Gastrocnemius medialis (tissue), 4 donors: ENCODE measurements around the gene MRPL3. TPM values are rescaled to one million over a fixed set of nuclear protein-coding genes. Genes with fewer than 3 reads are reported as not detected.

Experiments used
- ATAC-seq, 2 donors: fragments of 150-250 bp; one replicate each; pipeline ENCODE4 v1.9.1; 2016
- DNase-seq, 2 donors: peaks; one replicate each; pipeline ENCODE4 v3.0.0-alpha.2; 2019
- H3K27ac ChIP-seq, 4 donors: fragments of 200-600 bp; sonication (generic); 1 replicate in 1 of 4; 2 replicates in 3 of 4; pipeline ENCODE4 v1.5.1; 2016 to 2018; ENCODE audit warnings: mild to moderate bottlenecking in 2 of 4, moderate library complexity in 1 of 4
- H3K27me3 ChIP-seq, 3 donors: fragments of 200-600 bp; sonication (generic) in 2 of 3; 1 replicate in 1 of 3; 2 replicates in 2 of 3; pipeline versions ENCODE4 v1.5.1 to v1.6.0; 2016 to 2019; ENCODE audit warnings: mild to moderate bottlenecking in 1 of 3, moderate library complexity in 1 of 3
- H3K36me3 ChIP-seq, 2 donors: fragments of 200-600 bp; sonication (generic) in 1 of 2; one replicate each; pipeline ENCODE4 v1.5.1; 2017 to 2018
- H3K4me1 ChIP-seq, 2 donors: fragments of 200-600 bp; sonication (generic) in 1 of 2; one replicate each; pipeline ENCODE4 v1.5.1; 2016 to 2017; ENCODE audit warnings: mild to moderate bottlenecking in 2 of 2
- H3K4me3 ChIP-seq, 4 donors: fragments of 200-600 bp; sonication (generic) in 3 of 4; 1 replicate in 1 of 4; 2 replicates in 3 of 4; pipeline ENCODE4 v1.5.1; 2016 to 2019; ENCODE audit warnings: mild to moderate bottlenecking in 2 of 4
- H3K9me3 ChIP-seq, 3 donors: fragments of 200-600 bp; sonication (generic) in 2 of 3; 1 replicate in 1 of 3; 2 replicates in 2 of 3; pipeline ENCODE4 v1.5.1; 2016 to 2019
- POLR2A ChIP-seq, 2 donors: fragments of 450-650 bp; IDR thresholded peaks; one replicate each; pipeline ENCODE4 v1.6.1; 2017; ENCODE audit warnings: antibody characterized with exemption in 2 of 2, mild to moderate bottlenecking in 2 of 2, moderate library complexity in 2 of 2
- in situ Hi-C, 4 donors: fragments of 200-750 bp; cut with MboI; loops; one replicate each; pipeline versions ENCODE4 v1.15.0 to v1.8.0; 2017; ENCODE audit warnings: low sequenced_read_pairs in 4 of 4
- intact Hi-C: fragments of 100-400 bp; cut with DNase I; formaldehyde crosslinking; loops from one replicate; pipeline ENCODE4 v1.15.1; 2023; ENCODE audit warnings: low total_unique reads
- total RNA-seq, 4 donors: library from RNA; depleted of rRNA; stranded (reverse); fragments of >200 nt; gene quantifications; one replicate each; pipeline versions ENCODE4 v1.1.0 to v1.2.3, GENCODE V29; 2016
- TF ChIP-seq, protein P1 (sequence below), 5 experiments: fragments of 450-650 bp in 3 of 5; fragments of 200-600 bp in 2 of 5; sonication (generic) in 2 of 5; IDR thresholded peaks in 4 of 5; conservative IDR thresholded peaks in 1 of 5; 1 replicate in 4 of 5; 2 replicates in 1 of 5; pipeline ENCODE4 v1.5.1; 2016 to 2019; ENCODE audit warnings: antibody characterized with exemption in 5 of 5, mild to moderate bottlenecking in 3 of 5, moderate library complexity in 3 of 5

Gene MRPL3
- total RNA-seq, result 100 to 1,000 TPM in 2 of 4 donors, 10 to 100 TPM in 2; 72.3 to 109 (median 97.1) TPM

DNA sequence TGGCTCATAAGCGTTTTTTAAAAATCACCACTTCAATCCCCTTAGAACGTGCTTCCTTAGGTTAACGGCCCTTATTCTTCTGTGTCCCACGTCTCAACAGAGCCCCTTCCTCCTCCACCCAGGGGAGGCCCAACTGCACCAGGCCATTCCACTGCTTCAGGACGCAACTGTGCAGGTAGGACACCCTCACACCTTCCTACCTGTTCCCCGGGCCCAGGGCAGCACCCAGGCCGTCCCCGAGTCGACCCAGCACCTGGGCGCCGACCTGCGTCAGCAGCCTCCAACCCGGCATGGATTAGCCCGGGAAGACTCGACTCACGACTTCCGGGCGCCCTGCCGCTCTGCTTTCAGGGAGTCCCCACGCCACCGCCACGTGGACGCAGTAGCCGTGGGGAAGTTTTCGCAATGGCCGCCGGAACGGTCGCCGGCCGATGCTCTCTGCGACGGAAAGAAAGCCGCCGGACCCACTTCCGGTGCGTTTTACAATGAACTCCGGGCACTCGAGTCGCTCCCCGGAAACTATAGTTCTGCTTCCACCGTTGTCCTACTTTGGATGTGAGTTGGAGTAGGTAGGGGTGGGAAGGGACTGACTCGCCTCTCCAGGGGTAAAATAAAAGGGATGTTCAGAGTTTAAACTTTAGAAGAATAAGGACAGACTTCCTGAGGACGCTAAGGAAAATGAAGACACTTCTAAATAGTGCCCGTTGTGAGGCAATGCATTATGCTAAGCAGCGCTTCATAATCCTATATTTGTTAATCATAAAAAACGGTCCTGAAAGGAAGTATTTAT lies at the start of gene MRPL3:
Gene MRPL3 (minus strand): TSS at position 442 of the 790 bp plus-strand sequence. CDS start 150 bp downstream, at position 292.
- H3K27me3 ChIP-seq, result no peaks in the 10 kb centered on the region
- H3K9me3 ChIP-seq, result no peaks in the 10 kb centered on the region
- H3K4me1 ChIP-seq, result peaks cover 18 to 20% of the 10 kb centered on the region in 2 donors
- intact Hi-C loops, result loop anchor here (2.0 to 5.0 kb wide), 2 partner anchors 122 to 475 kb away; partner anchors contain the start of genes ASTE1, NEK11 and NUDT16
- ATAC-seq (peak; percentile 97 to 99), DNase-seq (peak; percentile 65 to 83)
- peak within 1 kb of the TSS; percentile 78 to 99 (median 84) for H3K4me3 ChIP-seq
- peak within 1 kb of the TSS; percentile 79 to 87 (median 82) for H3K27ac ChIP-seq
- in situ Hi-C loops, result loop anchor here in 1 of 4 donors (10.0 kb wide), 1 partner anchor 478 kb away; the partner anchor contains the start of genes ASTE1 and NEK11
- TF ChIP-seq, protein P1, sequence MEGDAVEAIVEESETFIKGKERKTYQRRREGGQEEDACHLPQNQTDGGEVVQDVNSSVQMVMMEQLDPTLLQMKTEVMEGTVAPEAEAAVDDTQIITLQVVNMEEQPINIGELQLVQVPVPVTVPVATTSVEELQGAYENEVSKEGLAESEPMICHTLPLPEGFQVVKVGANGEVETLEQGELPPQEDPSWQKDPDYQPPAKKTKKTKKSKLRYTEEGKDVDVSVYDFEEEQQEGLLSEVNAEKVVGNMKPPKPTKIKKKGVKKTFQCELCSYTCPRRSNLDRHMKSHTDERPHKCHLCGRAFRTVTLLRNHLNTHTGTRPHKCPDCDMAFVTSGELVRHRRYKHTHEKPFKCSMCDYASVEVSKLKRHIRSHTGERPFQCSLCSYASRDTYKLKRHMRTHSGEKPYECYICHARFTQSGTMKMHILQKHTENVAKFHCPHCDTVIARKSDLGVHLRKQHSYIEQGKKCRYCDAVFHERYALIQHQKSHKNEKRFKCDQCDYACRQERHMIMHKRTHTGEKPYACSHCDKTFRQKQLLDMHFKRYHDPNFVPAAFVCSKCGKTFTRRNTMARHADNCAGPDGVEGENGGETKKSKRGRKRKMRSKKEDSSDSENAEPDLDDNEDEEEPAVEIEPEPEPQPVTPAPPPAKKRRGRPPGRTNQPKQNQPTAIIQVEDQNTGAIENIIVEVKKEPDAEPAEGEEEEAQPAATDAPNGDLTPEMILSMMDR (IDR thresholded peaks at IDR 0.05 in 4 of 5, conservative IDR thresholded peaks at IDR 0.05 in 1 of 5), result no peak
- TF ChIP-seq POLR2A (IDR thresholded peaks at IDR 0.05), result peak in 1 of 2 donors; percentile 34
- H3K36me3 ChIP-seq, result peaks cover 0 to 16% of the 10 kb centered on the region in 2 donors

DNA sequence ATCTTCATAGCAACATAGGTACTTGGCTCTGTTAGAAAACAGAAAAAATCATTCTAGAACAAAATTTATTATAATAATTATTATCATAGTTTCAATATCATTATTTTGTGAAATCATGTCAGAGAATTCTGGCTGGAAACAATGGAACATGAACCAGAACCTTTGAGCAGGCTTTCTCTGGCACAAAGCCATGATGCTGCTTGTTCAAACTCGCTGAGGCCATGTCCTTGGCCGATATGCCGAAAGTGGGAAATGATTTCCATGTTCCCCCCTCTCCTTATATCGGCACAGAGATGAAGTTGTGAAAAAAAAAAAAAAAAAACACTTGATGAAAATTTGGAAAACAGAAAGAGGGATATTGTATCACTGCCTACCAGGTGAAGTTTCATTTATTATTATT lies 49.0 kb upstream of the MRPL3 start:
- H3K4me3 ChIP-seq, result no peak overlapping the region
- in situ Hi-C loops, result no loop called here
- DNase-seq, result no peak
- no peaks in the 10 kb centered on the region for H3K9me3 ChIP-seq
- TF ChIP-seq POLR2A (IDR thresholded peaks at IDR 0.05), result no peak
- TF ChIP-seq, protein P1 (IDR thresholded peaks at IDR 0.05 in 4 of 5, conservative IDR thresholded peaks at IDR 0.05 in 1 of 5), result no peak
- no peaks in the 10 kb centered on the region for H3K4me1 ChIP-seq
- no peaks in the 10 kb centered on the region for H3K27me3 ChIP-seq
- no peaks in the 10 kb centered on the region for H3K36me3 ChIP-seq
- intact Hi-C loops, result no loop called here
- no peak overlapping the region for H3K27ac ChIP-seq
- no peak for ATAC-seq

DNA sequence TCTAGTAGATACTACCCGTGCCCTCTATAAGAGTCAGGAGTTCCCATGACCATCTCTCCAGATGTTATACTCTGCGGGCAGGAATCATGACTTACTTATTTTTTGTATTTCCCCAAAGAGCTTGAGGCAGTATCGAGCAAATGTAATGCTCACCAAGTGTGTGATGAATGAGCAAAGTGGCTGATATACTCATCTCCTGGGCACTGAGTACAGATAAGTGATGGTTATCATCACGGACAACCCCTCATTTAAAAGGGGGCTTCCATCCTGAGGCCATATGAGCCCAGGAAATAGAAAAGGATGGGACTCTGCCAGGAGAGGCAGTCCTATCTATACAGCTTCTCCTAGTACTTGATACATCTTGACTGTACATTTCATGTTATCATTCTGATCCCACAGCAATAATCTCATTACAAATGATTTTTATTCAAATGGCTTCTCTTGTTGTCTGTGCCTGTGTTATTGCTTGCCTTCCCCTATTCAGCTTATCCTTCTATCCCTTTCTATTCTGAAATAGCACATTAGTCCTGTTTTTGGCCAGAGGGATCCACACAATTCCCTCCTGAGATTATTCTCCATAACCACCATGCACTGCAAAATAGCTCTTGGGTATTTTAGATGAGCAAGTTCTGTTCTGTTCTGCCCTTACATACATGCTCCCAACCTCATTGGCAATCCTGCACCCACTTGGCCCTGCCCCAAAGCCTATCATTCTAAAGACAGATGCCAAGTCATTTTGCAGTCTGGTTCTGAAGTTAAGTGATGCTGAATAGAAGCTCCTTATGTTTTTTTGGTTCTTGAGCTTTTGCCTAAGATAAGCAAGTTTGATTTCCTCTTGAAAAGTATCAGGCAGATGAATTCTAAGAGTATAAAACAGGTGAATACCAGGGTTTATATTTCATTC lies 48.0 kb upstream of the MRPL3 start:
- H3K9me3 ChIP-seq, result no peaks in the 10 kb centered on the region
- no peak for ATAC-seq
- in situ Hi-C loops, result no loop called here
- DNase-seq, result no peak
- no peaks in the 10 kb centered on the region for H3K36me3 ChIP-seq
- H3K4me1 ChIP-seq, result peaks cover 0 to 2% of the 10 kb centered on the region in 2 donors
- TF ChIP-seq POLR2A (IDR thresholded peaks at IDR 0.05), result no peak
- TF ChIP-seq, protein P1 (IDR thresholded peaks at IDR 0.05 in 4 of 5, conservative IDR thresholded peaks at IDR 0.05 in 1 of 5), result no peak
- intact Hi-C loops, result no loop called here
- no peak overlapping the region for H3K27ac ChIP-seq
- no peaks in the 10 kb centered on the region for H3K27me3 ChIP-seq
- no peak overlapping the region for H3K4me3 ChIP-seq

DNA sequence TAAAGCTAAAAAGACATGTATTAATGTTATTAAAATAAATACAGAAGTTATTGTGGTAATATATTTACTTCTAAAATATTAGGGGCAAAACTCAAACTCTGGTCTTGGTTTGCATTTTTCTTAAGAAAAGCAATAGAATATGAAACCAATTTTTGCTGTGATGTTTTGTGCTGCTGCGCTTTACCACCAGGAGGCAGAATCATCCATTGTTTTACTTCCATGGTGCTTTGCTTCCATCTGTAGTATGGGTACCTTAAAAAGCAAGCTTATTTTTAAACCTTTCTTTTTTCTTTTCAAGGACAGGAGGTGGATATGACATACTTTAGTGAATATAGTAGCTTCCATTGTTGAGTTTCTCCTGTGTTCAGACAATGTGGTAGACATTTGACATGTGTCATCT lies 46.6 kb upstream of the MRPL3 start:
- TF ChIP-seq, protein P1 (IDR thresholded peaks at IDR 0.05 in 4 of 5, conservative IDR thresholded peaks at IDR 0.05 in 1 of 5), result no peak
- TF ChIP-seq POLR2A (IDR thresholded peaks at IDR 0.05), result no peak
- Histone ChIP-seq H3K27ac (no peak overlapping the region), H3K4me1 (peaks cover 0 to 7% of the 10 kb centered on the region in 2 donors), H3K27me3 (no peaks in the 10 kb centered on the region), H3K9me3 (no peaks in the 10 kb centered on the region), H3K4me3 (no peak overlapping the region), H3K36me3 (no peaks in the 10 kb centered on the region)
- ATAC-seq (no peak), DNase-seq (no peak)
- intact Hi-C loops, result no loop called here
- in situ Hi-C loops, result no loop called here
